ENCODE measurements around the gene ATP1B2.
A peak's percentile ranks its signal among the peaks of the same experiment; 100 is the strongest.
"Not testable (repeated sequence)": the region's sequence is repeated elsewhere in the genome, so short reads cannot be mapped to it uniquely, and the experiment has no call there.

Gene ATP1B2, protein sequence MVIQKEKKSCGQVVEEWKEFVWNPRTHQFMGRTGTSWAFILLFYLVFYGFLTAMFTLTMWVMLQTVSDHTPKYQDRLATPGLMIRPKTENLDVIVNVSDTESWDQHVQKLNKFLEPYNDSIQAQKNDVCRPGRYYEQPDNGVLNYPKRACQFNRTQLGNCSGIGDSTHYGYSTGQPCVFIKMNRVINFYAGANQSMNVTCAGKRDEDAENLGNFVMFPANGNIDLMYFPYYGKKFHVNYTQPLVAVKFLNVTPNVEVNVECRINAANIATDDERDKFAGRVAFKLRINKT

DNA sequence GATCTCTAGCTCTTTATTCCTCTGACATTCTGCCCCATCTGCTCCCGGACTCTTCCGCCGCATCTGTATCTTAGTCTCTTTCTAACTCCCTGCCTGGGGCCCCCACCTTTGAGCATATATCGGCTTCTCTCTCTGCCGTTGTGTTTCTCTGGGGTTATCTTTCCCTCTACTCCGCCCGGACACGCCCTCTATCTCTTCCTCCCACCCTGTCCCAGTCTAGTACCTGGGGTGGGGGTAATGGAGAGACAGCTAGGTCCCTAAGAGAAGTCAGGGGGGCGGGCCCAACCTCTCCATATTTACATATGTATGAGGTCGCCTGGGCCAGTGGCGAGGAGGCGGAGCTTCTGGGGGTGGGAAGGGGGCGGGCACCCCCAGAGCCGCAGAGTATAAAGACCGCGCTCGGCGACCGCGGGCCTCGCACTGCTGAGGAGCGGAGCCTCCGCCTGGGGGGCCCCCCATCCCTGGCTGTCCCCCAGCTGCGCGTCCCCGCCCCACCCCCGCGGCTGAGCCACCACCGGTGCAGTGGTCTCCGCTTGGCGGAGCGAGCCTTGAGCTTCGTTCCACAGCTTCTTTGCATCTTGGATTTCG is at the start of gene ATP1B2:
Gene ATP1B2 (plus strand): TSS at position 418 of the 588 bp plus-strand sequence. CDS start 593 bp downstream, outside the sequence.
- DNase-seq = peak; percentile 74

DNA sequence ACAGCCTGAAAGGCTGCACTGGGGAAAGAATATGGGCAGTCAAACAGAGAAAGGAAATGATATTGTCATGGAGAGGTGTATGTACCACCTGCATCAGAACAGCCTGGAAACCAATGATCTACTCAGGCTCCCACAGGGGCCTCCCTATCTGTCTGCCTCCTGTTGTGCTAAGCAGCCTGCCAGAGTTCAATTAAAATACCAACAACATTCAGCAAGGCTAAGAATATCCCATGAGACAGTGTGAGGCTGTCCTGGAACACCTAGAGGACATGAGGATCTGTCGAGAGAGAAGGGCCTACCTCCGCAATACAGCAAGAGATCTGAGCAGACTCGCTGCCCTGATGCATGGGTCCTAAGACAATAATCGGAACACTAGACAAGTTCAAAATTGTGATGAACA is 44.4 kb upstream of the ATP1B2 start:
- DNase-seq = no peak

DNA sequence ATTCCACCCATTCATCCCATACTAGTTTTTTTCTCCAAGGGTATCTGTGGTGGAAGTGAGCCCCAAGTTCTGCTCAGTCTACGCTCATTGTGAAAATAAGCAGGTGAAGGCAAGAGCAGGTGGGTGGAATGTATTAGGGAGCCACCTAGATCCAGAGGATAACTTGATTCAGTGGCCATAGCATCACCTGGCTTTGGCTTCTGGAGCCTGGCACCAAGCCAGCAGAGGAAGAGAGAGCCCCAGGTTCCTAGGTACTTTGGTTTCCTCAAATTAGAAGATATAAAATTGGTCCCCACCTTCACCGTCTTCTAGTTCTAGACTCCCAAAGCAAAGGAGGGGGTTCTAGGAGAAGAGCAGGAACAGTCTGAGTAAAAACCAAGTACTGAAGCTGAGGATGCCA is 40.1 kb upstream of the ATP1B2 start:
- DNase-seq = no peak

DNA sequence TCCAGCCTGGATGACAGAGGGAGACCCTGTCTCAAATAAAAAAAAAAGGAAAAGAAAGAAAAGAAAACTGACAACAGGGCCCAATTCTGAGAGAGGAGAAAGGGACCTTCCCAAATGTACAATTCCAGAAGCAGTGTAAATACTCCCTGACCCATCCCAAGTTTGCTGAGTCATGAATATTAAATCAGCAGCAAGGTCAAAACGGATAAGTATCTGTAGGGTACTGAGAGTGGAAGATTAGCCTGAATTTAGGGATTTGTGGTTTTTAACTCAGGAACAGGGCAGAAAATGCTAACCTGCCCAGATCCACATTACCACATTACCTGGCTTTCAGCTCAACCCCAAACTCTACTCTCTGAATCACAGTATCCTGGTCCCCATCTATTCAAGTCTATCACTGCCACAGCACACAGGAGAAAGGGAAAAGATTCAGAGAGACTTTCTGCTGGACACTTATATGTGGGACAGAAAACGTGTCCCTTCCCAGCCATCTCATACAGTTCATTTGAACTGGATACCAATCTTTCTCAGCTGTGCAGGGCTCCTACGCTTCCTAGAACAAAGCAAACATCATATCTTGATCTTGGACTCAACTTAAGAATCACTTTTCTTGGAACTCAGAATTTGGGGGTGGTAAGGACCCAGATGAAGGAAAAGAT is 39.0 kb upstream of the ATP1B2 start:
- DNase-seq = no peak

DNA sequence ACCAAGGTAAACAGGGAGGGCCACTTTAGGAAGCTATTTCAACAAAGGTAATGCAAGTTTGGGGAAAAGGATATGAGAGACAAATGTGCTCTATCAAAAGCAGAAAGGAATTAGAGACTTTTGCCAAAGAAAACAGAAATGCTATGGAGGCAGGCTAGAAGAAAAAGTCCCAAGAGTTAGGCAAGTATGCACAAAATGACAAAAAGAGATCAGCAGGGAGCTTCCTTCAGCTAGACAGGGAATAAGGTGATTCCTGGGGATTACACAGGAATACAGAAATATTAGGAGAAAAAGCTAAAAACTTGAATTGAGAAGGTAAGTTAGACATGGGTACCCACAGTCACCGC is 38.5 kb upstream of the ATP1B2 start:
- no peak for DNase-seq

DNA sequence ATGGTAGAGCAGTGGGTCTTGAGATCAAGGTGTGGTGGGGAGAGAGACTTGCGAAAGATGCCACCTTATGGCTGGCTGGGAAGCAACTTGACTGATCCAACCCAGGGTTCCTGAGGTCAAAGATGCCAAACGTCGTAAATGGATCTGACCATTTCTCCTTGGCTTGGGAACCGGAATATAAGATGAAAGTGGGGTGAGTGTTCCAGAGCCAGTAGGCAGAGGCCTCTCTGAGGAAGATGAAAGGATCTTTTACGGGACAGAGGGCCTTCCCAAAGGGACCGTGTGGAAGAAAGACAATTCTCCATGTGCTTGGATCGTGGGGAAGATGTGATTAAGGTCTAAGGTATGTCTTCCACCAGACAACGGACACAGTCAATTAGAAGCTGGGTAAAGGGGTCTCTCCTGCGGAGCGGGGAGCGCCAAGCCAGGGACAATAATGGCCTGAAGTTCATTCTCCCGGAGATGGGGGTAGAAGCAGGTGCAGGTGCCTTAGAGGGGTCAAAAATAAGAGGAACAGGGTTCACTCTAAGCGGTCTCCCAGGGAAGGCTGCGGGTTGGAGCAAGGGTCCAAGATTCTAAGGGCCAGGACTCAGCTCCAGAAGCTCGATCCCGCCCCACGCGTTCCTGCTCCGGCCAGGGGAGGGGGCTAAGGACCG is 36.8 kb upstream of the ATP1B2 start:
- no peak for DNase-seq

DNA sequence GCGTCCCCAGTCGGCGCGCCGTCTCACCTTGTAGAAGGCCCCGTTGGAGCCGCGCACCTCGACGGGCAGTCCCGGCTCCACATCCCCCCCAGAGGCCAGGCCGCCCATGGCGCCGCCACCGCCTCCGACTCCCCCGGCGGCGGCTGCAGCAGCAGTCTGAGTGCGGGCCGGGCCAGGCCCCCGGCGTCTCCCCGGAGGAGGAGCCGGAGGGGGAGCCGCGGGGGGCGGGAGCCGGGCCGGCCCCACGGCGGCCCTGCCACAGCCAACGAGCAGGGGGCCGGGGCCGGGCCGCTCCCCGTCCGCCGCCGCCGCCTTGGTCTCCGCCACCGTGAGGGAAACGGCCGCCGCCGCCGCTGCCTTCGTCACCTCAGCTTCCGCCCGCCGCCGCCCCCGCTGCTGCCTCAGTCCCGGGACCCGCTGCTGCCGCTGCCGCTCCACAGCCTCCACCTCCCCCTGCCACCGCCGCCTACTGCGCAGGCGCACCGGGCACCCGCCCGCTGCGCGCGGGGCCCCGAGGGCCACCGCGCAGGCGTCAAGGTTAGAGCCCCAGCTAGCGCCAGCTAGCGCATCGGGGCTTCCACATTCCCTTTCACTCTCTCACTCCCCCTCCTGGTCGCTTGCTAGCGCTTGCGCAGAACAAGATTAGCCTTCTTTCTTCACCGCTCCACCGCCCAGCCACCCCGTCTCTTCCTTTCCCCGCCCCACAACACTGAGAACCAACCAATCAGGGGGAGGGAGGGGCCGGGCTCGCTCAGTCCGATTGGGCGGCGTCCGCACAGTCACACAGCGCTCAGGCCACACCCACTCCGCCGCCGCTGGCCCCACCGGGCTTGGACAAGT is 36.1 kb upstream of the ATP1B2 start, which contains the start of gene FXR2:
Gene FXR2 (minus strand): TSS at position 473 of the 840 bp plus-strand sequence. CDS start 365 bp downstream, at position 108.
- DNase-seq = peak; percentile 97

DNA sequence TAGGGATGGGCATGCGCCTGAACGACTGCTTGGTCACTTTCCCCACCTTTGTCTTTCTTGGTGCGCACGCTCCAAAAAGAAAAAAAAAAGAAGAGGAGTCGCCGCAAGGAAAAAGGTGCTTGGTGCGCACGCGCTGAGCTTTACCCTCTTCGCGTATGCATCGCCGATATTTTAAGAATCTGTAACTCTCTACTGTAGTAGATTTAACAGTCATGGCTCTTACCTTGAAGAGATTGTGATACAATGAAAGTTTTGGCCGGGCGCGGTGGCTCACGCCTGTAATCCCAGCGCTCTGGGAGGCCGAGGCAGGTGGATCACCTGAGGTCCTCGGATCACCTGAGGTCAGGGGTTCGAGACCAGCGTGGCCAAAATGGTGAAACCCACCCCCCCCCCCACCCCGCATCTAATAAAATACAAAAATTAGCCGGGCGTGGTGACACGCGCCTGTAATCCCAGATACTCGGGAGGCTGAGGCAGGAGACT is 35.4 kb upstream of the ATP1B2 start:
- no peak for DNase-seq

DNA sequence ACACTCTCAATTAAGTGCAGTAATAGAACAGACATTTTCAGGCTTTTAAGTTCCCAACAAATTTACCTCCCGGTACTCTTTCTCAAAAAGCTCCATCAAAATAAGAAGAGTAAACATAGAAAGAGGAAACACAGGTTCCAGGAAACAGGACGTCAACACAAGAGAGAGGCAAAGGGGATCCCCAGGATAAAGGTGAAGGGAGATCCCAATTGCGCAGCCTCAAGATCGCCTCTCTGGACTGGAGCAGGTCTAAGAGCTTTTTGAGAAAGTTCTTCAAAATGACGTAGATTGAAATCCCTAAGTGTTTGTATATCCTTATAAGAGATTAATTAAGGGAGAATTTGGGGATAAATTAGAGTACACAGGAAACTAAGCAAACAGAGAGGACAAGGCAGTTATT is 32.1 kb upstream of the ATP1B2 start:
- DNase-seq = no peak

DNA sequence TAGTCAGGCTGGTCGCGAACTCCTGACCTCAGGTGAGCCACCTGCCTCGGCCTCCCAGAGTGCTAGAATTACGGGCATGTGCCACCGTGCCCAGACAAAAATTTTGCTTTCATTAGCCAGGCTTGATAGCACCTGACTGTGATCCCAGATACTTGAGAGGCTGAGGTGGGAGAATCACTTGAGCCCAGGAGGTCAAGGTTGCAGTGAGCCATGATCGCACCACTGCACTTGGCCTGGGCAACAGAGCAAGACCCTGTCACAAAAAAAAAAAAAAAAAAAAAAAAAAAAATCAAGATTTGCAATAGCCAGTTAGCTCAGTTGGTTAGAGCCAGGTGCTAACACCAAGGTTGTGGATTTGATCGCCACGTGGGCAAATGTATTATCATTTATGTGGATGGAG is 29.9 kb upstream of the ATP1B2 start:
- no peak for DNase-seq

DNA sequence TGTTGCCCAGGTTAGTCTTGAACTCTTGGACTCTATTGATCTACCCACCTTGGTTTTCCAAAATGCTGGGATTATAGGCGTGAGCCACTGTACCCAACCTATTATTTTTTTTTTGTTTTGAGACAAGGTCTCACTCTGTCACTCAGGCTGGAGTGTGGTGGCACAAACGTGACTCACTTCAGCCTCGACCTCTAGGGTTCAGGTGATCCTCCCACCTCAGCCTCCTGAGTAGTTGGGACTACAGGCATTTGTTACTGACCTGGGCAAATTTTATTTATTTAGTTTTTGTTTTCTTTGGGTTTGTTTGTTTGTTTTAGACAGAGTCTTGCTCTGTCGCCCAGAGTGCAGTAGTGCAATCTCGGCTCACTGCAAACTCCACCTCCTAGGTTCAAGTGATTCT is 27.1 kb upstream of the ATP1B2 start:
- no peak for DNase-seq

DNA sequence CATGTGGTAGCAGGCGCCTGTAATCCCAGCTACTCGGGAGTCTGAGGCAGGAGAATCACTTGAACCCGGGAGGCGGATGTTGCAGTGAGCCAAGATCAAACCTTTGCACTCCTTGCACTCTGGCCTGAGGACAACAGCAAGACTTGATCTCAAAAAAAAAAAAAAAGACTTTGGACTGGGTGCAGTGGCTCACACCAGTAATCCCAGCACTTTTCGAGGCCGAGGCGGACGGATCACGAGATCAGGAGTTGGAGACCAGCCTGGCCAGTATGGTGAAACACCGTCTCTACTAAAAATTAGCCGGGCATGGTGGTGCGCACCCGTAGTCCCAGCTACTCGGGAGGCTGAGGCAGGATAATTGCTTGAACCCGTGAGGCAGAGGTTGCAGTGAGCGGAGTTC is 25.0 kb upstream of the ATP1B2 start:
- not testable (repeated sequence) for DNase-seq

DNA sequence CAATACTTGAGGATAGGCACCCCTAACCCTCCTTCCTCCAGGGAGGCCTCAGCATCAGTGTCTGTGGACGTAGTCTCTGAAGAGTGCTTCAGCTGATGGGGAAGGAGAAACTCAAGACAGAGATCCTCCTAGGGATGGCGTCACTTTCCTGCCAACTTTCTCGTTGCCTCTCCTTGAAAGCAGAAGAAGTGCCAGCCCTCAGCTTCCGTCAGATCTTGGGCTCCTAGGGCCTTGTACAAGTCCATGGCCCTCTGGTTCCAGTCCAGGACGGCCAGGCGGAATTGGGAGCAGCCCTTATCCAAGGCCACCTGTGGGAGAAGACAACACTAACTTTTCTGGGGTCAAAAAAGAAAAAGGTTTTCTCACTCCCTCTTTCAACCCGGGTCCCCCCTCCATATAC is 24.4 kb upstream of the ATP1B2 start:
- DNase-seq = no peak

DNA sequence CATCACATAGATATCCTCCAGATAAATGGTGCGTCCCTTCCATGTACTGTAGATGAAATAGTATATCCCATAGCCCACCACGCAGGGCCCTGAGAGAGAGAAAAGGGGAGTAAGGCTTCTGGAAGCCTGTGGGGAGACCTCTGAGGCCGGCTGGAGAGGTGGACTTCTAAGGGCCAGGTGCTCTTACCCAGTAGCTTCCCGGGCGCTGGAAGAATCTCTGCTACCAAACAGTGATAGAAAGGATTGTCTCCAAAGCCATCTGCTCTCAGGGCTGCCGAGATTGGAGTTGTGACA is 23.8 kb upstream of the ATP1B2 start:
- DNase-seq = no peak

DNA sequence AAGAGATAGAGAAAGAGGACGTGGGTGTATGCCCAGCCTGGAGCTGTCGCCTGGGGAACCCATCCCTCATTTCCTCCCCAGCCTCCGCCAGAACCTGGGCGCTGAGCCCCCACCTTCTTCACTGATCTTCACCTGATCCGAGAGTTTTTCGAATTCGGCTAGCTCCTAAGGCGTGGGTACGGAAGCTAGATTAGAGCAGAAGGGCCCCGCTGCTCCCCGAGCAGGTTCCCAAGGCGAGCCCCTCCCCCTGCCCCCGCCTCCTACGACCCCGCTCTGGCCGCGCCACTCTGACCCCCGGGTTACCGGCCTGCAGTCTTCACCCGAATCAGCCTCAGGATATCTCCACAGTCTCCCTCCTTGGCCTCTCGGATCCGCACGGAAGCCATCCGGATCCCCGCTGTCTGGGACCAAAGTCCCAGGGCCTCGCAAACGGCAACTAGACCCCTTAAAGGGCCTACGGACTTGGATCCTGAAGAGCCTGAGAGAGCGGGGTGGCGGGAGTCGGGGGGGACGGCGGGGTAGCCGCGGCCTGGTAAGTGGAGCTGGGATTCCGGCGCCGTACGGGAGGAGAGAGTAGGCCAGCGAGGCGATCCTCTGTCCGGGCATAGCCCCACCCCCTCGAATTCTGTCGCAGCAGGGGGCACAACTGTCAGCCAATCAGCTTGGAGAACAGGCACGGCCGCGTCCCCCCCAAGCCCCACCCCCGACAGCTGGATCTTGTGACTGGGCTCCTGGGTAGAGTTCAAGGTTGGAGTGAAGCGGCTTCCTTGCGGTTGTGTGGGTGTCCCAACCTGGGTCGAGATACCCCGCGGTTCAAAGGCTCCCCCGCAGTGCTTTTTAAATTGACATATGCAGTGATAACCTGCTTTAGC is 23.2 kb upstream of the ATP1B2 start, which contains the start of gene SAT2:
Gene SAT2 (minus strand): TSS at position 572 of the 872 bp plus-strand sequence. CDS start 186 bp downstream, at position 386.
- peak; percentile 79 for DNase-seq

DNA sequence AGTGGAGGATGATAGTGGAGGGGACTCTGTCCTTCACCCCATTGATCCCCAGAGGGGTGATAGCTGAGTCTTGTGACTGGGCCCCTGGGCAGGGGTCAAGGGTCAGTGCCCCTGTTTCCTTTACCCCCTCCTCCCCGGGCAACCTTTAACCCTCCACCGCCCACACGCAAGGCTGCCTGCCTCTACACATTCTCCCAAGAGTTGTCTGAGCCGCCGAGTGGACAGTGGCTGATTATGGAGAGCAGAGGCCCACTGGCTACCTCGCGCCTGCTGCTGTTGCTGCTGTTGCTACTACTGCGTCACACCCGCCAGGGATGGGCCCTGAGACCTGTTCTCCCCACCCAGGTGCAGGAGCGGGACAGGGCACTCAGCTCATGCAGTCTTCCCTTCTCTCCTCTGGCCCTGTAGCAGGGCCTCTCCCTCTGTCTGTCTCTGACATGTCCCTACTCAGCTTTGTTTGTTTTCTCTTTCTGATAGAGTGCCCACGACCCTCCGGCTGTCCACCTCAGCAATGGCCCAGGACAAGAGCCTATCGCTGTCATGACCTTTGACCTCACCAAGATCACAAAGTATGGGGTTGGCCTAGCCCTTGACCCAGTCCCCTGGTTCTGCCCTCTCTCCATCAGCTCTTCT is 20.7 kb upstream of the ATP1B2 start, which contains the start of gene SHBG:
Gene SHBG (plus strand): TSS at position 197 of the 633 bp plus-strand sequence. CDS start 38 bp downstream, at position 235.
- no peak for DNase-seq

DNA sequence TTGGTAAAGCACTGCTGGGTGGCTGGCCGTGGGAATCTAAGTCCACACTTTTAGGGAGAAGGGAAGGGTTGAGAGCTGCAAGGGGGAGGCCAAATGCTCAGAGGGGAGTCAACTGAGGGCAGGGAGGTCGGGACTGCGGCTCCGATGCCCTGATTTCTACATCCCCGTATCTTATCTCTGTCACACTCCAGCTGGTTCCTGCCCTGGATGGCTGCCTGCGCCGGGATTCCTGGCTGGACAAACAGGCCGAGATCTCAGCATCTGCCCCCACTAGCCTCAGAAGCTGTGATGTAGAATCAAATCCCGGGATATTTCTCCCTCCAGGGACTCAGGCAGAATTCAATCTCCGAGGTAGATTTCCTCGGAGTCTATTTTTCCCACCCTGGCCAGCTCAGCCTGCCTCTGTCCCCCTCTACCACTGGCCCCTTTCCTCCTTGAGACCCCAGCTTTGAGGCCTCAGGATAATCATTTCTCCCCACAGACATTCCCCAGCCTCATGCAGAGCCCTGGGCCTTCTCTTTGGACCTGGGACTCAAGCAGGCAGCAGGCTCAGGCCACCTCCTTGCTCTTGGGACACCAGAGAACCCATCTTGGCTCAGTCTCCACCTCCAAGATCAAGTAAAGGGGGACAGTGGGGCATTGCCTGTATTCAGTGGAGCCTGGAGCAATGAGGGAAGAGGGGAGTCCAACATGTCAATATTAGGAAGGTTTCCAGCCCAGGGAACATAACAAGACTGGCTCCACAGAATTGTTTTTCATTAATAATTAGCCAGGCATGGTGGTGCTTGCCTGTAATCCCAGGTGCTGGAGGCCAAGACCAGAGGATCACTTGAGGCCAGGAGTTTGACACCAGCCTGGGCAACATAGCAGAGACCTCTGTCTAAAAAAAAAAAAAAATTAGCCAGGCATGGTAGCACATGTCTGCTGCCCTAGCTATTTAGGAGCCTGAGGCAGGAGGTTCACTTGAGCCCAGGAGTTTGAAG is 19.0 kb upstream of the ATP1B2 start:
- DNase-seq = no peak

DNA sequence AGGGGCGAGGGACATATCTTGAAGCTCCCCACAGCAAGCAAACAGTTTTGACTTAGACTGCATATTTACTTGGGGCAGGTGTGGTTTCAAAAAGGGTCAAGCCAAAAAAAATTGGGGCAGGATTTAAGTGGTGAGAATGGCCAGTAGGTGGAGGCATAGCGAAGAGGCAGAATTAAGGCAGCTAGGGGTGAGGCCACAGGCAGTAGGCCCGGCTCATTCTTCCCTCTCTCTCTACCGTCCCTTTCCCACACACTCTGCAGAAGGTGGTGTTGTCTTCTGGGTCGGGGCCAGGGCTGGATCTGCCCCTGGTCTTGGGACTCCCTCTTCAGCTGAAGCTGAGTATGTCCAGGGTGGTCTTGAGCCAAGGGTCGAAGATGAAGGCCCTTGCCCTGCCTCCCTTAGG is 18.2 kb upstream of the ATP1B2 start:
- DNase-seq = peak; percentile 12

DNA sequence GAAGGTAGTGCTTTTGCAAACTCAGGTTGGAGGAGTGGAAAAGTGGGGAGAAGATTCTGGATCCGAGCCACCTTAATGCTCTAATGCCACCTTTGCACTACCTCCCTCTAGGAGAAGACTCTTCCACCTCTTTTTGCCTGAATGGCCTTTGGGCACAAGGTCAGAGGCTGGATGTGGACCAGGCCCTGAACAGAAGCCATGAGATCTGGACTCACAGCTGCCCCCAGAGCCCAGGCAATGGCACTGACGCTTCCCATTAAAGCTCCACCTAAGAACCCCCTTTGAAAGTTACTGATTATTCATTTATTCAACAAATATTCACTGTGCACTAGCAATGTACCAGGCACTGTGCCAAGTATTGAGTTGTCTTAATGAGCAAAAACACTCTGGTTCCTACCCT is 17.6 kb upstream of the ATP1B2 start:
- DNase-seq = no peak

DNA sequence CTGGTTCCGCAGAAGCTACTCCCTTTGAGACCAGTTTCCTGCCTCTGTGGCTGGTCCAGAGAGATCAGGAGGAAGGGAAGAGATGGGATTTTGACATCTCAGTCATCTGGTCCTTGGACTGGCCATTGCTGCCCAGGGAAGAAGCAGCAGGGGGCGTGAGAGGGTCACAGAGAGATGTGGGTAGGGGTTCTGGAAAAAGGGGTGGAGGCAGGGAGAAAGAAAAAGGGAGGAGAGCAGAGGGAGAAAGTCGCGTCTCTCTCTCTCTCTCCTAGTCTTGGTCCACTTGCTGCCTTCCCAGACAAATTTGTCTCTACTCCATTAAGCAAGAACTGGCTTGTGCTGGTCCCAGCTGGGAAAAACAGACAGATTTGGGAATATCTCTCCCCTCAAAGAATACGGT is 16.3 kb upstream of the ATP1B2 start:
- no peak for DNase-seq
